PC-3 (cell line): Measurements from ENCODE around the gene IGLL1.

Experiments used
- CTCF ChIP-seq: fragments of 300-600 bp; sonication (generic); conservative IDR thresholded peaks from 2 replicates; pipeline ENCODE4 v1.5.1; 2017; ENCODE audit warnings: antibody characterized with exemption, low read depth, mild to moderate bottlenecking, low read length
- EZH2 ChIP-seq: fragments of 300-600 bp; sonication (generic); IDR thresholded peaks from one replicate; pipeline ENCODE4 v1.6.1; 2017; ENCODE audit warnings: antibody characterized with exemption, mild to moderate bottlenecking, low read length; ENCODE audit not compliant: unreplicated experiment
- EZH2phosphoT487 ChIP-seq: fragments of 300-600 bp; sonication (generic); IDR thresholded peaks from 2 replicates; pipeline ENCODE4 v1.6.1; 2018; ENCODE audit warnings: mild to moderate bottlenecking, antibody characterized with exemption, low read length, borderline replicate concordance

GRCh38 chr22:23527971-23528740 is 51.9 kb downstream of the IGLL1 start:
- TF ChIP-seq CTCF (no peak), EZH2phosphoT487 (no peak), EZH2 (no peak)
